Ovary (tissue), 3 donors: ENCODE results near the gene DNMBP.

ENCODE experiments used
- CTCF ChIP-seq, 3 donors: fragments of 450-650 bp in 2 of 3; fragments of 200-600 bp in 1 of 3; IDR thresholded peaks; one replicate each; pipeline versions ENCODE4 v1.5.1 to v1.8.0; 2016 to 2022; ENCODE audit warnings: antibody characterized with exemption in 3 of 3, mild to moderate bottlenecking in 1 of 3
- POLR2A ChIP-seq: fragments of 450-650 bp; IDR thresholded peaks from one replicate; pipeline ENCODE4 v1.6.1; 2017; ENCODE audit warnings: antibody characterized with exemption, mild to moderate bottlenecking, moderate library complexity
- donor health status: DM: no; HTN: no; CAD: no.

GRCh38 chr10:100000109-100000644 lies 9.6 kb downstream of the DNMBP start:
- TF ChIP-seq CTCF (IDR thresholded peaks at IDR 0.05) (no peak), POLR2A (no peak)
